22Rv1 (cell line): ENCODE results near the gene EPHB1.

Source experiments
- ZFX ChIP-seq: fragments of 450-650 bp; IDR thresholded peaks from 2 replicates; pipeline ENCODE4 v1.6.1; 2017; ENCODE audit warnings: antibody characterized with exemption, borderline replicate concordance
- TF ChIP-seq, protein P1 (sequence below): fragments of 450-650 bp; IDR thresholded peaks from 2 replicates; pipeline ENCODE4 v1.5.1; 2017; ENCODE audit warnings: mild to moderate bottlenecking

DNA sequence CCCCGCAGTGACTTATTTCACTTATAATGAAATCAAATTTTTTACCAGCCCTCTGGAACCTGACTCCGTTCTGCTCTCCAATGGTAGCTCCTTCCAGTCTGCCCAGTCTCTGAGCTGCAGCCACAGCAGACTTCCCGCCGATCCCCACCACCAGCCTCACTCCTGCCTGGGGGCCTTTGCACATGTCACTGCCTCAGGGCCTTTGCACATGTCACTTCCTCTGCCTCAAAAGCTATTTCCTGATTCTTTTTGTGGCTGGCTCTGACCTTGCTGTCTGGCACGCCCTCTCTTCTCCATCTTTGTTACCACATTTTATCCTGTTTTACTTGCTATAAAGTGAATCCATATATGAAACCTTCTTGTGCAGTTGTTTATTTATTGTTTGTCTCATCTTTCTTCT lies 277.4 kb downstream of the EPHB1 start:
- TF ChIP-seq, protein P1, sequence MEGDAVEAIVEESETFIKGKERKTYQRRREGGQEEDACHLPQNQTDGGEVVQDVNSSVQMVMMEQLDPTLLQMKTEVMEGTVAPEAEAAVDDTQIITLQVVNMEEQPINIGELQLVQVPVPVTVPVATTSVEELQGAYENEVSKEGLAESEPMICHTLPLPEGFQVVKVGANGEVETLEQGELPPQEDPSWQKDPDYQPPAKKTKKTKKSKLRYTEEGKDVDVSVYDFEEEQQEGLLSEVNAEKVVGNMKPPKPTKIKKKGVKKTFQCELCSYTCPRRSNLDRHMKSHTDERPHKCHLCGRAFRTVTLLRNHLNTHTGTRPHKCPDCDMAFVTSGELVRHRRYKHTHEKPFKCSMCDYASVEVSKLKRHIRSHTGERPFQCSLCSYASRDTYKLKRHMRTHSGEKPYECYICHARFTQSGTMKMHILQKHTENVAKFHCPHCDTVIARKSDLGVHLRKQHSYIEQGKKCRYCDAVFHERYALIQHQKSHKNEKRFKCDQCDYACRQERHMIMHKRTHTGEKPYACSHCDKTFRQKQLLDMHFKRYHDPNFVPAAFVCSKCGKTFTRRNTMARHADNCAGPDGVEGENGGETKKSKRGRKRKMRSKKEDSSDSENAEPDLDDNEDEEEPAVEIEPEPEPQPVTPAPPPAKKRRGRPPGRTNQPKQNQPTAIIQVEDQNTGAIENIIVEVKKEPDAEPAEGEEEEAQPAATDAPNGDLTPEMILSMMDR: no peak
- no peak for TF ChIP-seq ZFX
